GM12878 (cell line): ENCODE measurements around the gene AAMP. TPM values are rescaled to one million over a fixed set of nuclear protein-coding genes. Genes with fewer than 3 reads are reported as not detected.

Experiments
- ATAC-seq: fragments of 200-7000 bp; cut with Tn5 transposase; 3 replicates; pipeline ENCODE4 v1.9.1; 2020; ENCODE audit warnings: mild to moderate bottlenecking, moderate library complexity
- BruUV-seq: library from RNA; stranded (reverse); fragments of 400-500 nt; replicated peaks from 2 replicates; lab custom pipeline; 2021; lab: Mats Ljungman, UMichigan
- CTCF ChIA-PET: fragments of 300-600 bp; sonication (Branson Sonifier 250); formaldehyde crosslinking; extraction: SDS; loops from one replicate; lab custom pipeline; 2021; ENCODE audit warnings: inconsistent platforms; lab: Yijun Ruan, JAX
- POLR2A ChIA-PET: fragments of 350-600 bp; formaldehyde crosslinking; extraction: SDS; loops from one replicate; lab custom pipeline; 2021; ENCODE audit warnings: inconsistent platforms; lab: Charles Lee
- RAD21 ChIA-PET: fragments of 300-600 bp; sonication (Branson Sonifier 250); formaldehyde crosslinking; loops from one replicate; lab custom pipeline; 2023; ENCODE audit warnings: antibody characterized with exemption; ENCODE audit not compliant: unreplicated experiment; lab: Charles Lee
- SMC1A ChIA-PET: fragments of 300-600 bp; sonication (Branson Sonifier 250); formaldehyde crosslinking; loops from one replicate; lab custom pipeline; 2023; ENCODE audit not compliant: unreplicated experiment, uncharacterized antibody; lab: Charles Lee
- DNase-seq: peaks from one replicate; pipeline ENCODE4 v3.0.0-alpha.2; 2011; ENCODE audit warnings: low read depth, low spot score
- FAIRE-seq: peaks from 3 replicates; lab custom pipeline; 2011; peaks lifted over from hg19 to GRCh38; lab: Jason Lieb, UNC
- H2AFZ ChIP-seq: 2 replicates; pipeline ENCODE4 v1.6.0; 2011; ENCODE audit warnings: low read depth, low read length, control low read depth; ENCODE audit not compliant: control insufficient read depth
- H3K27ac ChIP-seq: 2 replicates; pipeline ENCODE4 v1.5.1; 2011; ENCODE audit warnings: control low read depth; ENCODE audit not compliant: control insufficient read depth, insufficient read depth
- H3K27me3 ChIP-seq, 2 experiments: replicated peaks in 1 of 2; 2 replicates each; pipeline versions ENCODE4 v1.6.0 to v1.6.1; 2011; ENCODE audit warnings: low read length in 1 of 2; ENCODE audit not compliant: control insufficient read depth in 2 of 2, insufficient read depth in 2 of 2
- H3K36me3 ChIP-seq, 2 experiments: 2 replicates each; pipeline ENCODE4 v1.5.1; 2011; ENCODE audit warnings: low read length in 1 of 2; ENCODE audit not compliant: control insufficient read depth in 2 of 2, insufficient read depth in 2 of 2
- H3K4me1 ChIP-seq: 2 replicates; pipeline ENCODE4 v1.6.1; 2011; ENCODE audit warnings: mild to moderate bottlenecking, low read length, moderate library complexity, mixed read lengths; ENCODE audit not compliant: control insufficient read depth, insufficient read depth
- H3K4me2 ChIP-seq: 2 replicates; pipeline ENCODE4 v1.6.0; 2011; ENCODE audit warnings: control low read depth; ENCODE audit not compliant: control insufficient read depth, insufficient read depth
- H3K4me3 ChIP-seq: fragments of 200-600 bp; sonication (generic); 2 replicates; pipeline ENCODE4 v1.5.1; 2016
- H3K79me2 ChIP-seq: 2 replicates; pipeline ENCODE4 v1.6.0; 2011; ENCODE audit warnings: low read length; ENCODE audit not compliant: control insufficient read depth, insufficient read depth
- H3K9ac ChIP-seq: 2 replicates; pipeline ENCODE4 v1.8.0; 2011; ENCODE audit warnings: low read length, control low read depth, mixed read lengths; ENCODE audit not compliant: control insufficient read depth, insufficient read depth
- H3K9me3 ChIP-seq: replicated peaks from 3 replicates; pipeline ENCODE4 v1.5.1; 2011; ENCODE audit warnings: mild to moderate bottlenecking, low read length; ENCODE audit not compliant: control insufficient read depth, insufficient read depth
- H4K20me1 ChIP-seq: 2 replicates; pipeline ENCODE4 v1.6.0; 2011; ENCODE audit not compliant: control insufficient read depth, insufficient read depth
- POLR2AphosphoS5 ChIP-seq: IDR thresholded peaks from 2 replicates; pipeline ENCODE4 v1.6.1; 2011; ENCODE audit warnings: mild to moderate bottlenecking, low read length, inconsistent platforms
- TARDBP ChIP-seq: IDR thresholded peaks from 2 replicates; pipeline ENCODE4 v1.6.1; 2016; ENCODE audit warnings: borderline replicate concordance
- USF2 ChIP-seq: IDR thresholded peaks from 2 replicates; pipeline ENCODE4 v1.6.1; 2011; ENCODE audit warnings: low read depth, low read length, improper control_type of control experiment, borderline replicate concordance
- WGBS: methylation state at CpG from one replicate; pipeline ENCODE4 v1.1.6; 2016; ENCODE audit warnings: low lambda C conversion rate; ENCODE audit not compliant: insufficient replicate concordance, insufficient coverage; ENCODE audit errors: missing lambda C conversion rate; 5-methylcytosine and 5-hydroxymethylcytosine counted together
- in situ Hi-C: fragments of 300-500 bp; cut with MboI; formaldehyde crosslinking; loops from 9 replicates; pipeline ENCODE4 v1.14.3; 2018; ENCODE audit warnings: mixed read lengths
- intact Hi-C: fragments of 100-400 bp; cut with micrococcal nuclease; formaldehyde crosslinking; loops from one replicate; pipeline ENCODE4 v1.14.2; 2022; ENCODE audit not compliant: unreplicated experiment
- polyA plus RNA-seq, 11 experiments: library from polyadenylated mRNA; depleted of rRNA in 4 of 11; unstranded in 6 of 11; stranded (reverse) in 5 of 11; fragments of >200 nt; fragmentation: Nextera tagmentation in 4 of 11; fragmentation: Illumina TruSeq in 1 of 11; extraction: Ambion mirVana in 4 of 11; extraction: Trizol in 1 of 11; gene quantifications; 1 replicate in 1 of 11; 2 replicates in 10 of 11; pipeline versions ENCODE4 v1.2.1 to v1.2.3, GENCODE V29; 2011 to 2016; ENCODE audit warnings: inconsistent platforms in 2 of 11, missing spikeins in 2 of 11, low read depth in 1 of 11
- total RNA-seq, 4 experiments: library from RNA; depleted of rRNA in 3 of 4; stranded (reverse); fragments of >200 nt in 3 of 4; fragmentation: Illumina TruSeq in 1 of 4; extraction: Trizol in 1 of 4; gene quantifications; 2 replicates each; pipeline versions ENCODE4 v1.2.1 to v1.2.3, GENCODE V29; 2013 to 2021
- TF ChIP-seq, protein P1 (sequence below): IDR thresholded peaks from 2 replicates; pipeline ENCODE4 v1.6.1; 2011; ENCODE audit warnings: borderline replicate concordance, low read depth, mild to moderate bottlenecking, moderate library complexity, low read length; ENCODE audit not compliant: insufficient read depth, poor library complexity, severe bottlenecking

Gene AAMP
- total and polyA plus RNA-seq, 10 of the 15 experiments (the other 5 are each of a cell fraction or from before 2014, with no cell fraction given) = 4.4 to 140 (median 81.9) TPM

- ChIA-PET SMC1A (interaction anchor here (1.8 kb wide), 1 partner anchor 15 kb away, joined by 6 read pairs; no protein-coding TSS in a partner anchor), POLR2A (interaction anchor here (0.6 to 1.1 kb wide), 2 partner anchors 9 to 98 kb away, joined by 3 to 7 read pairs; no protein-coding TSS in a partner anchor), RAD21 (no interaction called here), CTCF (no interaction called here)
- ATAC-seq = no peak
- 100% methylated on average over 1 of the region's 1 CpG for WGBS
- no peak for FAIRE-seq
- no TSS peak for BruUV-seq
- no peak overlapping the region for H3K9ac ChIP-seq
- H3K79me2 ChIP-seq = no peaks in the 10 kb centered on the region
- no peak overlapping the region for H3K4me2 ChIP-seq
- H3K4me1 ChIP-seq = no peaks in the 10 kb centered on the region
- H3K27me3 ChIP-seq = no peaks in the 10 kb centered on the region
- in situ Hi-C loops (no loop called here), intact Hi-C loops (no loop called here)
- TF ChIP-seq TARDBP (no peak), USF2 (no peak), POLR2AphosphoS5 (0 out of 2 replicates have a peak, but pooled peaks have one; percentile 38)
- TF ChIP-seq, protein P1, sequence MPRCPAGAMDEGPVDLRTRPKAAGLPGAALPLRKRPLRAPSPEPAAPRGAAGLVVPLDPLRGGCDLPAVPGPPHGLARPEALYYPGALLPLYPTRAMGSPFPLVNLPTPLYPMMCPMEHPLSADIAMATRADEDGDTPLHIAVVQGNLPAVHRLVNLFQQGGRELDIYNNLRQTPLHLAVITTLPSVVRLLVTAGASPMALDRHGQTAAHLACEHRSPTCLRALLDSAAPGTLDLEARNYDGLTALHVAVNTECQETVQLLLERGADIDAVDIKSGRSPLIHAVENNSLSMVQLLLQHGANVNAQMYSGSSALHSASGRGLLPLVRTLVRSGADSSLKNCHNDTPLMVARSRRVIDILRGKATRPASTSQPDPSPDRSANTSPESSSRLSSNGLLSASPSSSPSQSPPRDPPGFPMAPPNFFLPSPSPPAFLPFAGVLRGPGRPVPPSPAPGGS = no peak
- DNase-seq = no peak
- H3K9me3 ChIP-seq = no peaks in the 10 kb centered on the region
- H3K36me3 ChIP-seq = peaks cover 28 to 56% of the 10 kb centered on the region in 2 experiments
- no peak overlapping the region for H3K4me3 ChIP-seq
- no peak overlapping the region for H2AFZ ChIP-seq
- H4K20me1 ChIP-seq = no peaks in the 10 kb centered on the region; the same call in 1 of the 2 replicates
- H3K27ac ChIP-seq = no peak overlapping the region
Measured at GRCh38 chr2:218238887-218239286, 31.1 kb downstream of the AAMP start.
